ENCODE data around the gene ANKFY1.

DNA sequence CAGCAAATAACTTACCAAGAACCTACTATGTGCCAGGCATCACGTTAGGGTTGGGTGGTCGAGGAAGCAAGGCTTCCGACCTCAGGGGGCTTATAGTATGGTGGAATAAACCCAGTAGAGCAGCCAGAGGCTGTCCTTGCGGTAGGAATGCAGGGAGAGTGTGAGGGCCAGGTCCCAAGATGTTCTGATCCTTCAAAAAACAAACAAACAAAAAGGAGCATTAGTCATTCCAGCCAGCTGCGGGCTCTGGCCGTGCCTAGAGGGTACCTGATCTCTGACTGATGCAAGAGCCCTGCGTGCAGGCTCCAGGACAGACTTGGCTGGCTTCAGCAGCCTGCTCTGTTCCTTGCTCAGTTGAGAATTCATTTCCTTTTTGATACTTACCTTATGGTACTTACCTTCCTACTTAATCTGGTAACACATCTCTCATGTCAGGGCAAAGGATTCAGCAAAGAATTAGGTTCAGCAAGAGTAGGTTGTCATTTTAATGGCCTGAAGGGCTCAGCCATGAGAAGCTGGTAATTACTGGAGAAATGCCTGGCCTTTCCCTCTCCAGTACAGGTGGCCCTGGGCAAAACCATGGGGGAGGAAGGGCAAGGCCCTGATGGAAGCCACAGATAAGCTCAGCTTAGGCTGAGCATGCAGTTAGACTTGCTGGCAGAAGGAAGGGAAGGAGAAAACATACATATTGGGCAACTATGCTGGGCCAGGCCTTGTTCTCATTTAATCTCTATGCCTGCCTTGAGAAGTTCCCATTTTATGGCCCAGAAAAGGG is 102.4 kb downstream of the ANKFY1 start:
- TF ChIP-seq CTCF (IDR thresholded peaks at IDR 0.05; ENCODE audit: low read length) (no peak), EZH2 (optimal IDR thresholded peaks at IDR 0.05; ENCODE audit: low read depth, low read length) (no peak)
